22Rv1 (cell line): Measurements from ENCODE around the gene OTOP2.

ENCODE experiments used
- ZFX ChIP-seq: fragments of 450-650 bp; IDR thresholded peaks from 2 replicates; pipeline ENCODE4 v1.6.1; 2017; ENCODE audit warnings: antibody characterized with exemption, borderline replicate concordance
- TF ChIP-seq, protein P1 (sequence below): fragments of 450-650 bp; IDR thresholded peaks from 2 replicates; pipeline ENCODE4 v1.5.1; 2017; ENCODE audit warnings: mild to moderate bottlenecking

- TF ChIP-seq, protein P1, sequence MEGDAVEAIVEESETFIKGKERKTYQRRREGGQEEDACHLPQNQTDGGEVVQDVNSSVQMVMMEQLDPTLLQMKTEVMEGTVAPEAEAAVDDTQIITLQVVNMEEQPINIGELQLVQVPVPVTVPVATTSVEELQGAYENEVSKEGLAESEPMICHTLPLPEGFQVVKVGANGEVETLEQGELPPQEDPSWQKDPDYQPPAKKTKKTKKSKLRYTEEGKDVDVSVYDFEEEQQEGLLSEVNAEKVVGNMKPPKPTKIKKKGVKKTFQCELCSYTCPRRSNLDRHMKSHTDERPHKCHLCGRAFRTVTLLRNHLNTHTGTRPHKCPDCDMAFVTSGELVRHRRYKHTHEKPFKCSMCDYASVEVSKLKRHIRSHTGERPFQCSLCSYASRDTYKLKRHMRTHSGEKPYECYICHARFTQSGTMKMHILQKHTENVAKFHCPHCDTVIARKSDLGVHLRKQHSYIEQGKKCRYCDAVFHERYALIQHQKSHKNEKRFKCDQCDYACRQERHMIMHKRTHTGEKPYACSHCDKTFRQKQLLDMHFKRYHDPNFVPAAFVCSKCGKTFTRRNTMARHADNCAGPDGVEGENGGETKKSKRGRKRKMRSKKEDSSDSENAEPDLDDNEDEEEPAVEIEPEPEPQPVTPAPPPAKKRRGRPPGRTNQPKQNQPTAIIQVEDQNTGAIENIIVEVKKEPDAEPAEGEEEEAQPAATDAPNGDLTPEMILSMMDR, result no peak
- TF ChIP-seq ZFX, result no peak
These were observed 25.5 kb downstream of the OTOP2 start for GRCh38 chr17:74949455-74950115.
